Right atrium auricular region (tissue), 2 donors: ENCODE measurements around the gene KANK4. TPM values are rescaled to one million over a fixed set of nuclear protein-coding genes. Genes with fewer than 3 reads are reported as not detected.

Experiments
- DNase-seq: peaks from one replicate; pipeline ENCODE4 v3.0.0-alpha.2; 2019; ENCODE audit warnings: low spot score
- H3K27ac ChIP-seq, 2 donors: fragments of 200-600 bp; sonication (generic); 1 replicate in 1 of 2; 2 replicates in 1 of 2; pipeline ENCODE4 v1.5.1; 2016 to 2019
- H3K27me3 ChIP-seq, 2 donors: fragments of 200-600 bp; sonication (generic); one replicate each; pipeline versions ENCODE4 v1.5.1 to v1.6.0; 2017 to 2019
- H3K36me3 ChIP-seq: fragments of 200-600 bp; sonication (generic); one replicate; pipeline ENCODE4 v1.5.1; 2016
- H3K4me1 ChIP-seq, 2 donors: fragments of 200-600 bp; sonication (generic); one replicate each; pipeline versions ENCODE4 v1.5.1 to v1.6.0; 2017 to 2019
- H3K4me3 ChIP-seq, 2 donors: fragments of 200-600 bp; sonication (generic); 1 replicate in 1 of 2; 2 replicates in 1 of 2; pipeline ENCODE4 v1.5.1; 2017 to 2019; ENCODE audit warnings: mild to moderate bottlenecking in 1 of 2, moderate library complexity in 1 of 2
- H3K9me3 ChIP-seq, 2 donors: fragments of 200-600 bp; sonication (generic); one replicate each; pipeline ENCODE4 v1.5.1; 2019
- CTCF ChIP-seq, 2 donors: fragments of 200-600 bp; sonication (generic); IDR thresholded peaks; one replicate each; pipeline ENCODE4 v1.5.1; 2019; ENCODE audit warnings: antibody characterized with exemption in 2 of 2
- total RNA-seq, 2 donors: library from RNA; depleted of rRNA; stranded (reverse); fragments of >200 nt; gene quantifications; one replicate each; pipeline ENCODE4 v1.1.0, GENCODE V29; 2016

The KANK4 gene
- total RNA-seq, 2 donors from 2014 or later: 0.12 to 0.63 TPM

- H3K9me3 ChIP-seq: no peaks in the 10 kb centered on the region
These were observed 6.4 kb upstream of the KANK4 start for GRCh38 chr1:62325681-62326080.

GRCh38 chr1:62325081-62325480 lies 5.8 kb upstream of the KANK4 start:
- Histone ChIP-seq H3K36me3 (no peaks in the 10 kb centered on the region), H3K27ac (no peak overlapping the region), H3K4me1 (no peaks in the 10 kb centered on the region), H3K9me3 (no peaks in the 10 kb centered on the region), H3K27me3 (no peaks in the 10 kb centered on the region), H3K4me3 (no peak overlapping the region)
- DNase-seq: no peak
- TF ChIP-seq CTCF (IDR thresholded peaks at IDR 0.05): no peak

More at GRCh38 chr1:62325681-62326080, 6.4 kb upstream of the KANK4 start:
- Histone ChIP-seq H3K27ac (no peak overlapping the region), H3K36me3 (no peaks in the 10 kb centered on the region), H3K4me3 (no peak overlapping the region), H3K4me1 (no peaks in the 10 kb centered on the region), H3K27me3 (no peaks in the 10 kb centered on the region)
- no peak for TF ChIP-seq CTCF (IDR thresholded peaks at IDR 0.05)
- no peak for DNase-seq

- no peaks in the 10 kb centered on the region for H3K9me3 ChIP-seq
- no peaks in the 10 kb centered on the region for H3K36me3 ChIP-seq
- peaks cover 0 to 13% of the 10 kb centered on the region in 2 donors for H3K4me1 ChIP-seq
- H3K27me3 ChIP-seq: peaks cover 0 to 10% of the 10 kb centered on the region in 2 donors
- no peak overlapping the region for H3K4me3 ChIP-seq
- H3K27ac ChIP-seq: no peak overlapping the region
- TF ChIP-seq CTCF (IDR thresholded peaks at IDR 0.05): no peak
- DNase-seq: no peak
These were observed 2.2 kb upstream of the KANK4 start for GRCh38 chr1:62321446-62321845.

DNA sequence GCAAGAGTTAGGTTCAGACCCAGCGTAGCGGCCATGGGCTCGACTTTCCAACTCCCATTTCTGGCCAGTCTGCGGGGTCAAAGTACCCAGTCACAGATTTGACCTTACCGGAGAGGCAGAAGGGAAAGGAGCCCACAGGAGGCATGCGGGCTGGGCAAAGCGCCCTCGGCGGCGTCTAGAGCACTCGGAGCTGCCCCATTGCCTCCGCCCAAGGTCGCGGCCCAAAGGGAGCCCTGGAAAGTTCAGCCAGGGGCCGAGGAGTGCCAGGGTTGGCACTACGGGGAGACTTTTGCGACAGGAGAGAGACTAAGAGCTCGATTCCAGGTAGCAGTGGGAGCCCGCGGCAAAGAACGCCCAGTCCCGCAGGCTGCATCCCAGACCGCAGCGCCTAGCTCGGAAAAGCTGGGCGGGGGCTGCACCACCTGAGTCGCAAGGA lies 896 bp downstream of the KANK4 start:
- H3K9me3 ChIP-seq: no peaks in the 10 kb centered on the region
- peaks cover 0 to 13% of the 10 kb centered on the region in 2 donors for H3K4me1 ChIP-seq
- no peak overlapping the region for H3K27ac ChIP-seq
- peak overlapping the region in 1 of 2 donors; percentile 47 for H3K4me3 ChIP-seq
- no peak for TF ChIP-seq CTCF (IDR thresholded peaks at IDR 0.05)
- DNase-seq: no peak
- peaks cover 0 to 10% of the 10 kb centered on the region in 2 donors for H3K27me3 ChIP-seq
- H3K36me3 ChIP-seq: no peaks in the 10 kb centered on the region

GRCh38 chr1:62317021-62317768 lies 2.0 kb downstream of the KANK4 start:
- Histone ChIP-seq H3K4me1 (peaks cover 0 to 13% of the 10 kb centered on the region in 2 donors), H3K4me3 (no peak overlapping the region), H3K36me3 (no peaks in the 10 kb centered on the region), H3K9me3 (no peaks in the 10 kb centered on the region), H3K27me3 (peaks cover 0 to 10% of the 10 kb centered on the region in 2 donors), H3K27ac (no peak overlapping the region)
- TF ChIP-seq CTCF (IDR thresholded peaks at IDR 0.05): no peak
- no peak for DNase-seq
